Sigmoid colon (tissue), 7 donors: Measurements from ENCODE around the gene FAM120B. TPM values are rescaled to one million over a fixed set of nuclear protein-coding genes. Genes with fewer than 3 reads are reported as not detected.

ENCODE experiments used
- DNase-seq: peaks from one replicate; pipeline ENCODE4 v3.0.0-alpha.2; 2019
- H3K27ac ChIP-seq, 4 donors: fragments of 200-600 bp; sonication (generic); one replicate each; pipeline ENCODE4 v1.5.1; 2016 to 2019; ENCODE audit warnings: mild to moderate bottlenecking in 1 of 4
- H3K27me3 ChIP-seq, 3 donors: fragments of 200-600 bp; sonication (generic); one replicate each; pipeline ENCODE4 v1.5.1; 2019; ENCODE audit warnings: mild to moderate bottlenecking in 1 of 3
- H3K36me3 ChIP-seq, 4 donors: fragments of 200-600 bp; sonication (generic); one replicate each; pipeline ENCODE4 v1.5.1; 2016 to 2019
- H3K4me1 ChIP-seq, 4 donors: fragments of 200-600 bp; sonication (generic); one replicate each; pipeline ENCODE4 v1.5.1; 2017 to 2019
- H3K4me3 ChIP-seq, 4 donors: fragments of 200-600 bp; sonication (generic); one replicate each; pipeline ENCODE4 v1.5.1; 2017 to 2019; ENCODE audit warnings: mild to moderate bottlenecking in 2 of 4, moderate library complexity in 1 of 4
- H3K9me3 ChIP-seq, 4 donors: fragments of 200-600 bp in 3 of 4; sonication (generic) in 3 of 4; one replicate each; pipeline versions ENCODE4 v1.5.1 to v1.6.1; 2013 to 2019
- EP300 ChIP-seq, 4 donors: sonication (generic); formaldehyde crosslinking; IDR thresholded peaks; one replicate each; pipeline ENCODE4 v1.6.1; 2017; ENCODE audit warnings: antibody characterized with exemption in 4 of 4
- POLR2A ChIP-seq, 2 donors: fragments of 450-650 bp; IDR thresholded peaks; one replicate each; pipeline ENCODE4 v1.6.1; 2016; ENCODE audit warnings: antibody characterized with exemption in 2 of 2, mild to moderate bottlenecking in 2 of 2, moderate library complexity in 2 of 2
- POLR2AphosphoS5 ChIP-seq, 4 donors: sonication (generic); formaldehyde crosslinking; IDR thresholded peaks; one replicate each; pipeline ENCODE4 v1.6.1; 2017; ENCODE audit warnings: antibody characterized with exemption in 4 of 4
- WGBS, 2 donors: extraction: QIAGEN DNeasy Blood & Tissue Kit; methylation state at CpG; one replicate each; pipeline ENCODE4 v1.1.7; 2013; 5-methylcytosine and 5-hydroxymethylcytosine counted together
- intact Hi-C: fragments of 100-400 bp; cut with DNase I; formaldehyde crosslinking; loops from one replicate; pipeline ENCODE4 v1.15.1; 2023
- polyA plus RNA-seq, 3 donors: library from polyadenylated mRNA; stranded (reverse); fragments of 200-250 nt; gene quantifications; one replicate each; pipeline ENCODE4 v1.2.3, GENCODE V29; 2013
- total RNA-seq, 4 donors: library from RNA; depleted of rRNA; stranded (reverse); fragments of >200 nt; gene quantifications; one replicate each; pipeline ENCODE4 v1.1.0, GENCODE V29; 2016
- TF ChIP-seq, protein P1 (sequence below), 4 experiments: fragments of 450-650 bp in 3 of 4; fragments of 200-600 bp in 1 of 4; IDR thresholded peaks; one replicate each; pipeline ENCODE4 v1.5.1; 2016 to 2019; ENCODE audit warnings: antibody characterized with exemption in 4 of 4, mild to moderate bottlenecking in 3 of 4, moderate library complexity in 2 of 4
- donor health status: healthy with polysubstance abuse.
- donor health status: Bipolar disorder and iron deficiency.
- donor health status: healthy.

The FAM120B gene
- total and polyA plus RNA-seq, 7 donors, result 5.5 to 55.0 (median 29.6) TPM

DNA sequence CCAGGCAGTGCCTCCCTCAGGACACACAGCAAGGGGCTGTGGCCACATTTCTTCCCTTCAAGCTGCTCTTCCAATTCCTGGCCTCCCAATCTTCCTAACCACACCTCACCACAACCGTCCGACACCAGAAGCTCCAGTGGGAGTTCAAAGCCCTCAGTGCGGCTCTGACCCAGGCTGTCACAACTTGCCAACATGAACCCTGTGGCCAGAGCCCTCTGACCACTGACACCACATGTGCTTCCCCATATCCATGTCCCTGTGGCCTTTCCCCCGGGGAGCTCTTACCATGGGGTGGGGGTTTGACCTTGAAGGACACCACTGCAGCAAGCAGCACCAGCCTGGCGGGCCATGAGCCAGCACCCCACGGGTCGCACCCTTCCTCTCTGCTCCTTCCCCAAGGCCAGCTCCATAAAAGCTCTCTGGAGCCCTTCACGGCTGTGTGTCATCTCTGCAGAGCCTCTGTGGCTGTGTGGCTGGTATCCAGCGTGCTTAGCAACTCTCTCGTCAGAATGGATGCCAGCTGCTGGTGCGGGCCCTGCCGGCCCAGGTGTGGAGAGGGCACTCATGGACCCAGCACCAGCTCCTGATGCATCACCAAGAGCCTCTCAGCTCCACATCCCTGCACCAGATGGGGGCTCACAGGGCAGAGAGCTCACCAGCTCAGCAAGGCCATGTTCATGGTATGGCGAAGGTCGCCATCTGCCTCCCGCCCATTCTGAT lies 140.4 kb downstream of the FAM120B start:
- intact Hi-C loops, result no loop called here
- no peak for TF ChIP-seq POLR2A (IDR thresholded peaks at IDR 0.05)
- Histone ChIP-seq H3K27me3 (no peaks in the 10 kb centered on the region), H3K4me1 (no peaks in the 10 kb centered on the region), H3K4me3 (no peak overlapping the region), H3K36me3 (no peaks in the 10 kb centered on the region), H3K9me3 (no peaks in the 10 kb centered on the region), H3K27ac (no peak overlapping the region)
- DNase-seq, result no peak
- 84 to 92% methylated on average over 15 of the region's 15 CpGs for WGBS, 2 donors

DNA sequence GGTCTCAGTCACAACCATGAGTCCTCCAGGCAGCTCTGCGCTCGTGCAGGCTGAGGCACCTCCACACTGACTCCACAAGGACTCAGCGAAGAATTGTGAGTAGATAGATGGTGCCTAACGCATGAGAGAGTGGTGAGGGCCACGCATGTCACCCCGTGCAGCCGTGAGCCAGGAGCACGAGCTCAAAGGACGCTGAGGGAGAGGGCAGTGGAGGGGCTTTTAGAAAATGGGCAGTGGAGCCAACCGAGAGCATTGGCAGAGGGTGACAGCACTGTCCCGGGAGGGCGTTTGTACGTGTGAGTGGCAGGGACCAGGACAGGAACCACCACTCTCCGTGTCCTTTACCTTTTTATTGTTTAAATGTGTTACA lies 141.0 kb downstream of the FAM120B start:
- H3K9me3 ChIP-seq, result no peaks in the 10 kb centered on the region
- no peaks in the 10 kb centered on the region for H3K36me3 ChIP-seq
- H3K27me3 ChIP-seq, result no peaks in the 10 kb centered on the region
- intact Hi-C loops, result no loop called here
- no peak overlapping the region for H3K4me3 ChIP-seq
- H3K4me1 ChIP-seq, result no peaks in the 10 kb centered on the region
- H3K27ac ChIP-seq, result no peak overlapping the region
- WGBS, 2 donors, result 84 to 89% methylated on average over 14 of the region's 14 CpGs
- no peak for TF ChIP-seq EP300 (IDR thresholded peaks at IDR 0.05)
- no peak for DNase-seq

DNA sequence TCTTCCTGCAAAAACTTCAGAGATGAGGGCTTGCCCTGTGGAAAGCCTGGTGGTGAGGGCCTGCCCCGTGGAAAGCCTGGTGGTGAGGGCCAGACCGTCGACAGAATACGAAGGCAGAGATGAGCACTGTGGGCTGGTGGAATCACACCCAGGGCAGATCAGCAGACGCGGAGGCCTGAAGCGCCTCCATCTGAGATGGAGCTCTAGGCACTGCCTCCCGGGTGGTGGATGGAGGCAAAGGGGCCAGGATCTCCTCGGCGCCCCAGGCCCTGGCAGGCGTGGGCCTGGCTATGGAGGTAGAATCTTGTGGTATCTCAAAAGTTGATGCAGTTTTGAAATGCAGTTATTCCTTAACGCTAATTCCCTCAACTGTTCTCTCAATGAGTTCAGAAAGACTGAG lies 141.8 kb downstream of the FAM120B start:
- 94 to 95% methylated on average over 12 of the region's 12 CpGs for WGBS, 2 donors
- Histone ChIP-seq H3K27ac (no peak overlapping the region), H3K36me3 (no peaks in the 10 kb centered on the region), H3K27me3 (no peaks in the 10 kb centered on the region), H3K4me1 (no peaks in the 10 kb centered on the region), H3K9me3 (no peaks in the 10 kb centered on the region), H3K4me3 (no peak overlapping the region)
- TF ChIP-seq POLR2A (IDR thresholded peaks at IDR 0.05), result no peak
- no peak for TF ChIP-seq EP300 (IDR thresholded peaks at IDR 0.05)
- TF ChIP-seq POLR2AphosphoS5 (IDR thresholded peaks at IDR 0.05), result no peak
- TF ChIP-seq, protein P1, sequence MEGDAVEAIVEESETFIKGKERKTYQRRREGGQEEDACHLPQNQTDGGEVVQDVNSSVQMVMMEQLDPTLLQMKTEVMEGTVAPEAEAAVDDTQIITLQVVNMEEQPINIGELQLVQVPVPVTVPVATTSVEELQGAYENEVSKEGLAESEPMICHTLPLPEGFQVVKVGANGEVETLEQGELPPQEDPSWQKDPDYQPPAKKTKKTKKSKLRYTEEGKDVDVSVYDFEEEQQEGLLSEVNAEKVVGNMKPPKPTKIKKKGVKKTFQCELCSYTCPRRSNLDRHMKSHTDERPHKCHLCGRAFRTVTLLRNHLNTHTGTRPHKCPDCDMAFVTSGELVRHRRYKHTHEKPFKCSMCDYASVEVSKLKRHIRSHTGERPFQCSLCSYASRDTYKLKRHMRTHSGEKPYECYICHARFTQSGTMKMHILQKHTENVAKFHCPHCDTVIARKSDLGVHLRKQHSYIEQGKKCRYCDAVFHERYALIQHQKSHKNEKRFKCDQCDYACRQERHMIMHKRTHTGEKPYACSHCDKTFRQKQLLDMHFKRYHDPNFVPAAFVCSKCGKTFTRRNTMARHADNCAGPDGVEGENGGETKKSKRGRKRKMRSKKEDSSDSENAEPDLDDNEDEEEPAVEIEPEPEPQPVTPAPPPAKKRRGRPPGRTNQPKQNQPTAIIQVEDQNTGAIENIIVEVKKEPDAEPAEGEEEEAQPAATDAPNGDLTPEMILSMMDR (IDR thresholded peaks at IDR 0.05), result no peak
- DNase-seq, result no peak
- intact Hi-C loops, result no loop called here

DNA sequence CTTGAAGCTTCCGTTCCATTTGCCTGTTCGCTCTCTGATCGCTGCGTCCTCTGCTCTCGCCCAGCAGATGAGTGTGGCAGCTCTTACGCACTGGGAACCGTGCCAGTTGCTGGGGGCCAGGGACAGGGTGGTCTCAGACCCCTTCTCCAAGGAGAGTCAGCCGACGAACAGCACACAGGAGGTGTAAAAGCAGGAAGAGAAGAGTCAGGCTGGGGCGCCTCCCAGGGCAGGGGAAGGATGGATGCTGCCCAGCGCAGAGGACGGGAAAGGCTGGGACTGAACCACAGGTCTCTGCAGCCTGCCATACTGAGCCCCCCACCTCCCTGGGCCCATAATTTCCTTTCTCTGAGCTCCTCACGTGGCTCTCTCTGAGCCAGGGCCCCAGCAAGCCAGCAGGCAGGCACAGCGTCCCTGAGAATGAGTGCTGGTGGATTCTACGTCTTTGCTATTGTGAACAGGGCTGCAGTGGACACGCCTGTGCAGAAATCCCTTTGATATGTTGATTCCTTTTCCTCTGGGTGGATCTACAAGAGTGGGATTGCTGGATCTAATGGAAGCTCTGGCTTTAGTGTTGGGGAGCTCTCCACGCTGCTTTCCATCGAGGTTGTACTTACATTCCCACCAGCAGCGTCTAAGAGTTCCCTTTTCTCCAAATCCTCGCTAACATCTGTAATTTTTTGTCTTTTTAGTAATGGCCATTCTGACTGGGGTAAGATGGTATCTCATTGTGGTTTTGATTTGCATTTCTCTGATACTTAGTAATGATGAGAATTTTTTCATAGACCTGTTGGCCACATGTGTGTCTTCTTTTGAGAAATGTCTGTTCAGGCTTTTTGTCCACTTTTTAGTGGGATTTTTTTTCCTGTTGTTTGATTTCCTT lies 142.4 kb downstream of the FAM120B start:
- no peak for TF ChIP-seq EP300 (IDR thresholded peaks at IDR 0.05)
- TF ChIP-seq POLR2AphosphoS5 (IDR thresholded peaks at IDR 0.05), result no peak
- TF ChIP-seq, protein P1 (IDR thresholded peaks at IDR 0.05), result no peak
- TF ChIP-seq POLR2A (IDR thresholded peaks at IDR 0.05), result no peak
- no peaks in the 10 kb centered on the region for H3K36me3 ChIP-seq
- no peaks in the 10 kb centered on the region for H3K9me3 ChIP-seq
- no peaks in the 10 kb centered on the region for H3K4me1 ChIP-seq
- H3K27me3 ChIP-seq, result no peaks in the 10 kb centered on the region
- WGBS, 2 donors, result 84 to 85% methylated on average over 20 of the region's 20 CpGs
- no peak for DNase-seq
- H3K4me3 ChIP-seq, result no peak overlapping the region
- H3K27ac ChIP-seq, result no peak overlapping the region
- intact Hi-C loops, result no loop called here

DNA sequence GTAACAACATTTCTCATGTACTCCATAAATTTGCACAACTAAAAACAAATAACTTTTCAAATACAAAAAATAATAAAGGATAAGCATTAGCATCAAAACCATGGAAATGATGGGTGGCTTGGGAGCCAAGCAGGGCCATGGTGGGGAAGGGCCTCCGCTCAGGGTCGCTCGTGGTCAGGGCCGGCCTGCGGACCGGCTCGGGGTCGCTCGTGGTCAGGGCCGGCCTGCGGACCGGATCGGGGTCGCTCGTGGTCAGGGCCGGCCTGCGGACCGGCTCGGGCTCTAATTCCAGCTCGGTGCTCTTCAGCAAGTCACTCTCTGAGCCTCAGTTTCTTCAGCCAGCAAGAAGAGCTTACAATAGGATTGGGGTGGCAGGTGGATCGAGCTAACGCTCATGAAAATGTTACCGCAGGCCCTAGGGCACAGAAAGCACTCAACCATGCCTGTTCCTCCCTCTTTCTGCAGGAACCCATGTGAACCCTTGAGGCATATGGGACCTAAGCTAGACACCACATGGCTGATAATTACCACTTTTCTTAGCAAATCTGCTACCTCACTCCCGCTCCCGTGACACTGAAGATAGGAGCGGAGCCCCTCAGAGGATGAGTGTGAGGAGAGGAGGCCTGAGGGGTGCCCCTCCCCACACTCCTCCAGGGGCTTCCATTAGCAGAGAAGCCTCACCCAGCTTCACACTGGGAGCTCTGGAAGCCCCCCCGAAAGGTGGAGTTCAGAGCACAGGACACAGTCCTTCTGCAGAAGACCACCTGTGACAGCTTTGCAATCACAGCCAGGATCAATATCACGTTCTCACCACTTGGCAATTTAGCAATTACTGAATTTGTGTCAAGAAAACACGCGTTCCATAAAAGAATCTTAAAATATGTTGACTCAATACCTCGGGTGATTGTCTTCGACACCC lies 143.5 kb downstream of the FAM120B start:
- Histone ChIP-seq H3K27ac (no peak overlapping the region), H3K36me3 (no peaks in the 10 kb centered on the region), H3K9me3 (no peaks in the 10 kb centered on the region), H3K27me3 (no peaks in the 10 kb centered on the region), H3K4me3 (no peak overlapping the region), H3K4me1 (no peaks in the 10 kb centered on the region)
- no peak for TF ChIP-seq POLR2A (IDR thresholded peaks at IDR 0.05)
- TF ChIP-seq EP300 (IDR thresholded peaks at IDR 0.05), result no peak
- no peak for TF ChIP-seq POLR2AphosphoS5 (IDR thresholded peaks at IDR 0.05)
- TF ChIP-seq, protein P1 (IDR thresholded peaks at IDR 0.05), result no peak
- WGBS, 2 donors, result 86 to 89% methylated on average over 32 of the region's 32 CpGs
- no peak for DNase-seq
- intact Hi-C loops, result no loop called here
